Calu3 (cell line): ENCODE results near the gene TYMP. TPM values are rescaled to one million over a fixed set of nuclear protein-coding genes. Genes with fewer than 3 reads are reported as not detected.

Experiments used
- BruUV-seq: library from RNA; stranded (reverse); fragments of 400-500 nt; replicated peaks from 2 replicates; lab custom pipeline; 2021; lab: Mats Ljungman, UMichigan
- CTCF ChIA-PET: fragments of 300-600 bp; sonication (Branson Sonifier 250); formaldehyde crosslinking; loops from one replicate; lab custom pipeline; 2022; ENCODE audit warnings: antibody characterized with exemption; lab: Charles Lee
- DNase-seq: peaks from one replicate; pipeline ENCODE4 v3.0.0; 2022
- H3K27ac Mint-ChIP-seq: one replicate; pipeline ENCODE4 v1.8.0; 2022; ENCODE audit warnings: mixed read lengths; ENCODE audit not compliant: unreplicated experiment
- H3K27me3 Mint-ChIP-seq: one replicate; pipeline ENCODE4 v1.8.0; 2022; ENCODE audit warnings: mixed read lengths; ENCODE audit not compliant: unreplicated experiment
- H3K36me3 Mint-ChIP-seq: one replicate; pipeline ENCODE4 v1.8.0; 2022; ENCODE audit warnings: mild to moderate bottlenecking, moderate library complexity, mixed read lengths; ENCODE audit not compliant: insufficient read depth, unreplicated experiment
- H3K4me1 Mint-ChIP-seq: one replicate; pipeline ENCODE4 v1.8.0; 2022; ENCODE audit warnings: mild to moderate bottlenecking, low read depth, mixed read lengths; ENCODE audit not compliant: unreplicated experiment
- H3K4me3 Mint-ChIP-seq: one replicate; pipeline ENCODE4 v1.8.0; 2022; ENCODE audit warnings: mild to moderate bottlenecking, low read depth, moderate library complexity, mixed read lengths; ENCODE audit not compliant: unreplicated experiment
- H3K9me3 Mint-ChIP-seq: one replicate; pipeline ENCODE4 v1.8.0; 2022; ENCODE audit warnings: low read depth, mixed read lengths; ENCODE audit not compliant: unreplicated experiment
- CTCF ChIP-seq: fragments of 200-600 bp; IDR thresholded peaks from one replicate; pipeline ENCODE4 v1.8.0; 2022; ENCODE audit warnings: antibody characterized with exemption; ENCODE audit not compliant: unreplicated experiment
- intact Hi-C: fragments of 100-400 bp; cut with micrococcal nuclease; formaldehyde crosslinking; loops from one replicate; pipeline ENCODE4 v1.10.0; 2022; ENCODE audit not compliant: unreplicated experiment
- total RNA-seq: library from RNA; stranded (reverse); gene quantifications from 2 replicates; pipeline ENCODE4 v1.2.3, GENCODE V29; 2022

TYMP gene
- total RNA-seq, 1 experiment from 2014 or later: 44.1 TPM

- Mint-ChIP-seq H3K4me1 (peaks cover 9% of the 10 kb centered on the region), H3K36me3 (peaks cover 22% of the 10 kb centered on the region), H3K27me3 (no peaks in the 10 kb centered on the region), H3K9me3 (no peaks in the 10 kb centered on the region), H3K27ac (peak overlapping the region; percentile 75), H3K4me3 (peak overlapping the region; percentile 56)
- CTCF ChIA-PET: no interaction called here
- BruUV-seq: no TSS peak
- TF ChIP-seq CTCF: no peak
- DNase-seq: no peak
- intact Hi-C loops: no loop called here
These were observed 31.9 kb upstream of the TYMP start for GRCh38 chr22:50561401-50562358.

GRCh38 chr22:50560034-50560433, 30.2 kb upstream of the TYMP start:
- H3K36me3 Mint-ChIP-seq: peaks cover 22% of the 10 kb centered on the region
- no peaks in the 10 kb centered on the region for H3K27me3 Mint-ChIP-seq
- CTCF ChIA-PET: interaction anchor here (0.5 kb wide), 2 partner anchors 33 to 56 kb away, joined by 4 to 9 read pairs; no protein-coding TSS in a partner anchor
- peaks cover 9% of the 10 kb centered on the region for H3K4me1 Mint-ChIP-seq
- no TSS peak for BruUV-seq
- H3K9me3 Mint-ChIP-seq: no peaks in the 10 kb centered on the region
- H3K4me3 Mint-ChIP-seq: no peak overlapping the region
- intact Hi-C loops: no loop called here
- no peak for TF ChIP-seq CTCF
- DNase-seq: no peak
- no peak overlapping the region for H3K27ac Mint-ChIP-seq

- CTCF ChIA-PET: no interaction called here
- no peak overlapping the region for H3K27ac Mint-ChIP-seq
- H3K36me3 Mint-ChIP-seq: peaks cover 7% of the 10 kb centered on the region
- H3K4me1 Mint-ChIP-seq: peaks cover 6% of the 10 kb centered on the region
- H3K9me3 Mint-ChIP-seq: no peaks in the 10 kb centered on the region
- no TSS peak for BruUV-seq
- no peaks in the 10 kb centered on the region for H3K27me3 Mint-ChIP-seq
- TF ChIP-seq CTCF: no peak
- no peak for DNase-seq
- no peak overlapping the region for H3K4me3 Mint-ChIP-seq
- intact Hi-C loops: no loop called here
These were observed 26.9 kb upstream of the TYMP start for GRCh38 chr22:50556703-50557102.

GRCh38 chr22:50553310-50553709, 23.5 kb upstream of the TYMP start:
- intact Hi-C loops: no loop called here
- Mint-ChIP-seq H3K9me3 (no peaks in the 10 kb centered on the region), H3K27me3 (no peaks in the 10 kb centered on the region), H3K4me1 (no peaks in the 10 kb centered on the region), H3K27ac (no peak overlapping the region), H3K36me3 (no peaks in the 10 kb centered on the region), H3K4me3 (no peak overlapping the region)
- DNase-seq: no peak
- no TSS peak for BruUV-seq
- no peak for TF ChIP-seq CTCF
- CTCF ChIA-PET: no interaction called here
